HCT116 (cell line): Measurements from ENCODE around the gene RAB36. TPM values are rescaled to one million over a fixed set of nuclear protein-coding genes. Genes with fewer than 3 reads are reported as not detected.

Experiments used
- ATAC-seq: fragments of 200-7000 bp; cut with Tn5 transposase; 2 replicates; pipeline ENCODE4 v1.9.1; 2020; ENCODE audit warnings: mild to moderate bottlenecking, moderate library complexity
- BruUV-seq: library from RNA; stranded (reverse); fragments of 400-500 nt; replicated peaks from 2 replicates; lab custom pipeline; 2021; lab: Mats Ljungman, UMichigan
- CTCF ChIA-PET: fragments of 300-600 bp; sonication (Branson Sonifier 250); formaldehyde crosslinking; loops from one replicate; lab custom pipeline; 2021; ENCODE audit warnings: antibody characterized with exemption; lab: Charles Lee
- POLR2A ChIA-PET: fragments of 300-600, 350-600 bp; sonication (Branson Sonifier 250); formaldehyde crosslinking; loops from one replicate; lab custom pipeline; 2021; ENCODE audit warnings: antibody characterized with exemption; lab: Charles Lee
- RAD21 ChIA-PET, 2 experiments: fragments of 300-600 bp; sonication (Branson Sonifier 250); formaldehyde crosslinking; loops; one replicate each; lab custom pipeline; 2023; ENCODE audit warnings: low total read pairs in 2 of 2; ENCODE audit not compliant: uncharacterized antibody in 2 of 2, unreplicated experiment in 2 of 2, low non-redundant PET in 1 of 2; lab: Charles Lee
- DNase-seq: peaks from one replicate; pipeline ENCODE4 v3.0.0-alpha.2; 2010; ENCODE audit warnings: low read depth, low spot score
- H2AFZ ChIP-seq: fragments of 200-600 bp; shearing (Covaris generic), sonication (generic); 2 replicates; pipeline ENCODE4 v1.6.1; 2017; ENCODE audit warnings: low read depth, mixed run types, mixed read lengths, antibody characterized with exemption, low read length; ENCODE audit not compliant: poor library complexity, severe bottlenecking
- H3K27ac ChIP-seq: 2 replicates; pipeline ENCODE4 v1.5.1; 2012; ENCODE audit warnings: low read depth, low read length
- H3K27me3 ChIP-seq: fragments of 200-600 bp; sonication (generic); 2 replicates; pipeline ENCODE4 v1.6.1; 2016; ENCODE audit warnings: mixed run types, low read length, mixed read lengths; ENCODE audit not compliant: insufficient read depth
- H3K36me3 ChIP-seq, 2 experiments: fragments of 200-500 bp in 1 of 2; fragments of 200-600 bp in 1 of 2; sonication (Bioruptor generic) in 1 of 2; sonication (generic) in 1 of 2; 2 replicates each; pipeline versions ENCODE4 v1.5.1 to v1.6.1; 2014 to 2016; ENCODE audit warnings: low read length in 2 of 2, inconsistent platforms in 1 of 2, mixed read lengths in 1 of 2, mixed run types in 1 of 2; ENCODE audit not compliant: insufficient read depth in 2 of 2, control insufficient read depth in 1 of 2
- H3K4me1 ChIP-seq, 2 experiments: fragments of 200-600 bp in 1 of 2; sonication (generic) in 1 of 2; 2 replicates each; pipeline versions ENCODE4 v1.5.1 to v1.6.1; 2012 to 2017; ENCODE audit warnings: low read length in 2 of 2, inconsistent platforms in 1 of 2, mild to moderate bottlenecking in 1 of 2, mixed read lengths in 1 of 2, mixed run types in 1 of 2, moderate library complexity in 1 of 2; ENCODE audit not compliant: insufficient read depth in 2 of 2, control insufficient read depth in 1 of 2
- H3K4me2 ChIP-seq: fragments of 200-600 bp; sonication (generic); 2 replicates; pipeline ENCODE4 v1.6.1; 2017; ENCODE audit warnings: mixed run types, low read length, mixed read lengths
- H3K4me3 ChIP-seq, 2 experiments: fragments of 200-600 bp in 1 of 2; sonication (generic) in 1 of 2; replicated peaks in 1 of 2; 2 replicates each; pipeline ENCODE4 v1.5.1; 2011 to 2016; ENCODE audit warnings: low read length in 2 of 2, control low read depth in 1 of 2, low read depth in 1 of 2, mild to moderate bottlenecking in 1 of 2, mixed read lengths in 1 of 2, mixed run types in 1 of 2
- H3K79me2 ChIP-seq: fragments of 200-600 bp; sonication (generic); 2 replicates; pipeline ENCODE4 v1.6.1; 2017; ENCODE audit warnings: mild to moderate bottlenecking, mixed run types, low read length, moderate library complexity, mixed read lengths; ENCODE audit not compliant: insufficient read depth
- H3K9ac ChIP-seq: fragments of 200-600 bp; sonication (generic); 2 replicates; pipeline ENCODE4 v1.6.1; 2016; ENCODE audit warnings: low read length, mixed read lengths
- H3K9me2 ChIP-seq: fragments of 200-600 bp; sonication (generic), shearing (Covaris generic); 2 replicates; pipeline ENCODE4 v1.6.1; 2017; ENCODE audit warnings: mixed run types, mild to moderate bottlenecking, moderate library complexity; ENCODE audit not compliant: insufficient read depth
- H3K9me3 ChIP-seq, 2 experiments: fragments of 200-500 bp in 1 of 2; fragments of 200-600 bp in 1 of 2; sonication (Bioruptor generic) in 1 of 2; sonication (generic) in 1 of 2; 2 replicates each; pipeline ENCODE4 v1.6.1; 2014 to 2017; ENCODE audit warnings: low read length in 2 of 2, mixed read lengths in 2 of 2, inconsistent platforms in 1 of 2, low read depth in 1 of 2, mild to moderate bottlenecking in 1 of 2, mixed run types in 1 of 2, moderate library complexity in 1 of 2; ENCODE audit not compliant: control insufficient read depth in 1 of 2, insufficient read depth in 1 of 2
- H4K20me1 ChIP-seq: fragments of 200-600 bp; sonication (generic), shearing (Covaris generic); 2 replicates; pipeline ENCODE4 v1.6.1; 2017; ENCODE audit warnings: mixed run types, mild to moderate bottlenecking, moderate library complexity; ENCODE audit not compliant: insufficient read depth
- EGR1 ChIP-seq: IDR thresholded peaks from 2 replicates; pipeline ENCODE4 v1.6.1; 2012; ENCODE audit warnings: low read depth
- JUND ChIP-seq: IDR thresholded peaks from 2 replicates; pipeline ENCODE4 v1.6.1; 2012
- POLR2A ChIP-seq: IDR thresholded peaks from 2 replicates; pipeline ENCODE4 v1.7.0; 2011; ENCODE audit warnings: borderline replicate concordance; ENCODE audit not compliant: insufficient read depth, insufficient read length; ENCODE audit errors: extremely low read depth
- RAD21 ChIP-seq: IDR thresholded peaks from 2 replicates; pipeline ENCODE4 v1.6.1; 2012; ENCODE audit warnings: low read depth, mild to moderate bottlenecking
- REST ChIP-seq: IDR thresholded peaks from 2 replicates; pipeline ENCODE4 v1.6.1; 2012; ENCODE audit warnings: low read depth
- SIN3A ChIP-seq: IDR thresholded peaks from 2 replicates; pipeline ENCODE4 v1.6.1; 2012; ENCODE audit warnings: low read depth
- SP1 ChIP-seq: IDR thresholded peaks from 2 replicates; pipeline ENCODE4 v1.6.1; 2012; ENCODE audit warnings: low read depth
- TCF7L2 ChIP-seq: IDR thresholded peaks from 2 replicates; pipeline ENCODE4 v1.7.0; 2011; ENCODE audit warnings: borderline replicate concordance, inconsistent platforms; ENCODE audit not compliant: insufficient read depth, insufficient read length; ENCODE audit errors: extremely low read depth
- YY1 ChIP-seq: IDR thresholded peaks from 2 replicates; pipeline ENCODE4 v1.6.1; 2011; ENCODE audit warnings: low read length, low read depth, moderate library complexity, mild to moderate bottlenecking; ENCODE audit not compliant: insufficient replicate concordance; ENCODE audit errors: extremely low read depth
- ZBTB33 ChIP-seq: IDR thresholded peaks from 2 replicates; pipeline ENCODE4 v1.6.1; 2011; ENCODE audit warnings: mild to moderate bottlenecking, low read length, moderate library complexity; ENCODE audit not compliant: insufficient replicate concordance; ENCODE audit errors: extremely low read depth
- ZNF274 ChIP-seq: fragments of 200-500 bp; sonication (Bioruptor generic); IDR thresholded peaks from 2 replicates; pipeline ENCODE4 v1.6.1; 2014; ENCODE audit warnings: mild to moderate bottlenecking, low read depth, low read length, inconsistent platforms
- intact Hi-C: fragments of 100-400 bp; cut with micrococcal nuclease; formaldehyde crosslinking; loops from 2 replicates; pipeline ENCODE4 v1.10.0; 2022
- total RNA-seq: library from RNA; stranded (reverse); gene quantifications from one replicate; pipeline ENCODE4 v1.2.1, GENCODE V29; 2021; ENCODE audit not compliant: unreplicated experiment

Gene RAB36
- total RNA-seq, 1 experiment from 2014 or later: 6.1 TPM

GRCh38 chr22:23168391-23169042 is 23.2 kb downstream of the RAB36 start:
- TF ChIP-seq REST (no peak), SP1 (no peak), POLR2A (no peak), JUND (no peak), TCF7L2 (no peak), ZNF274 (no peak), ZBTB33 (no peak), SIN3A (no peak), YY1 (no peak), RAD21 (no peak), EGR1 (no peak)
- TF ChIP-seq, all 23 proteins: peak for 0

More at GRCh38 chr22:23168391-23169042, 23.2 kb downstream of the RAB36 start:
- Histone ChIP-seq H3K36me3 (no peaks in the 10 kb centered on the region), H3K79me2 (no peaks in the 10 kb centered on the region), H3K9me3 (no peaks in the 10 kb centered on the region), H3K4me1 (no peaks in the 10 kb centered on the region), H3K9me2 (no peaks in the 10 kb centered on the region), H2AFZ (no peak overlapping the region), H3K27ac (no peak overlapping the region), H3K4me2 (no peak overlapping the region), H3K4me3 (no peak overlapping the region), H3K27me3 (no peaks in the 10 kb centered on the region), H4K20me1 (no peaks in the 10 kb centered on the region), H3K9ac (no peak overlapping the region)
- RAD21 ChIA-PET: no interaction called here
- no peak for DNase-seq
- POLR2A ChIA-PET: no interaction called here
- intact Hi-C loops: no loop called here
- BruUV-seq: no TSS peak
- CTCF ChIA-PET: interaction anchor here (2.3 kb wide), 1 partner anchor 113 kb away, joined by 6 read pairs; no protein-coding TSS in a partner anchor
- no peak for ATAC-seq
